OCI-LY1 (cell line): ENCODE results near the gene STK32C.
"Not testable (repeated sequence)": the region's sequence is repeated elsewhere in the genome, so short reads cannot be mapped to it uniquely, and the experiment has no call there.

Experiments used
- CTCF ChIP-seq: fragments of 200-600 bp; sonication (generic), shearing (Covaris generic); IDR thresholded peaks from 2 replicates; pipeline ENCODE4 v1.5.1; 2017; ENCODE audit warnings: mild to moderate bottlenecking, antibody characterized with exemption, low read length, moderate library complexity, mixed read lengths
- EZH2 ChIP-seq: fragments of 200-600 bp; sonication (generic), shearing (Covaris generic); IDR thresholded peaks from 2 replicates; pipeline ENCODE4 v1.8.0; 2017; ENCODE audit warnings: borderline replicate concordance, mixed run types, mild to moderate bottlenecking, antibody characterized with exemption, low read length, moderate library complexity, mixed read lengths

- TF ChIP-seq CTCF, EZH2: not testable (repeated sequence)
These were observed 12.3 kb downstream of the STK32C start for GRCh38 chr10:132295481-132295880.
